Colonic mucosa (tissue), 4 donors: ENCODE data around the gene PEX3. TPM values are rescaled to one million over a fixed set of nuclear protein-coding genes. Genes with fewer than 3 reads are reported as not detected.
"Not testable (repeated sequence)": the region's sequence is repeated elsewhere in the genome, so short reads cannot be mapped to it uniquely, and the experiment has no call there.

Experiments
- DNase-seq: peaks from one replicate; pipeline ENCODE4 v3.0.0-alpha.2; 2020
- H3K27ac ChIP-seq: fragments of 200-600 bp; one replicate; pipeline ENCODE4 v1.8.0; 2021
- H3K27me3 ChIP-seq: fragments of 200-600 bp; one replicate; pipeline ENCODE4 v1.8.0; 2021
- H3K36me3 ChIP-seq: fragments of 200-600 bp; one replicate; pipeline ENCODE4 v1.8.0; 2021
- H3K4me1 ChIP-seq: fragments of 200-600 bp; one replicate; pipeline ENCODE4 v1.8.0; 2021; ENCODE audit warnings: mild to moderate bottlenecking
- H3K4me3 ChIP-seq: fragments of 200-600 bp; one replicate; pipeline ENCODE4 v1.8.0; 2021
- H3K9ac ChIP-seq, 2 donors: one replicate each; pipeline ENCODE4 v1.7.0; 2013; ENCODE audit warnings: control low read depth in 2 of 2, low read depth in 2 of 2, low read length in 2 of 2
- H3K9me3 ChIP-seq: fragments of 200-600 bp; one replicate; pipeline ENCODE4 v1.8.0; 2021
- CTCF ChIP-seq: fragments of 200-600 bp; IDR thresholded peaks from one replicate; pipeline ENCODE4 v1.8.0; 2022; ENCODE audit warnings: antibody characterized with exemption, mild to moderate bottlenecking
- intact Hi-C: fragments of 100-400 bp; cut with DNase I; formaldehyde crosslinking; loops from one replicate; pipeline ENCODE4 v1.14.1; 2022
- total RNA-seq, 2 donors: library from RNA; stranded (reverse); fragmentation: NEBNext Ultra II Directional in 1 of 2; extraction: Animal tissue kit (Norgen Biotek cat#: 25700) in 1 of 2; gene quantifications; one replicate each; pipeline ENCODE4 v1.2.1, GENCODE V29; 2021
- donor health status: healthy.
- donor health status: DM: no; HTN: no; CAD: no.
- donor health status: DM: no; HTN: no; CAD: no.

Gene PEX3
- total RNA-seq, 2 donors from 2014 or later = 9.1 to 11.1 TPM

DNA sequence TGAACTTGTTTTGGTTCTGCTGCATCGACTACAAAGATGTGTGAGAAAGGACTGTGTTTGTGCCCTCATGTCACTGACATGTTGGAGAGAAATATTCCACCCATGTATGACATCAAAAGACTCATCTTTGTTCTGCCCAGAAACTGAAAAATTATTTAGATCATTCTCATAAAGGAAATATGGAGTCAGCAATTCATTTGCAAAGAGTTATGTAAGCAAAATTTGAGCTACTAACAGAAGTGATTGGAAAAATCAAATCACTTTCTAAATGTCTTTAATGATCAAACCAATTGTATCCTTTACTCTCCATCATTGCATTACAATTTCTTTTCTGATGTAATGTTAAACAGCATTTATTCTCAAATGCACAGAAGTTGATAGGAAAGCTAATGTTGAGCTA, 19.4 kb upstream of the PEX3 start:
- no peak for TF ChIP-seq CTCF
- Histone ChIP-seq H3K9ac (no peak overlapping the region), H3K27me3 (no peaks in the 10 kb centered on the region), H3K9me3 (no peaks in the 10 kb centered on the region), H3K4me1 (no peaks in the 10 kb centered on the region), H3K4me3 (no peak overlapping the region), H3K36me3 (no peaks in the 10 kb centered on the region), H3K27ac (no peak overlapping the region)
- intact Hi-C loops = no loop called here
- no peak for DNase-seq

GRCh38 chr6:143432588-143432987, 18.0 kb upstream of the PEX3 start:
- TF ChIP-seq CTCF = no peak
- Histone ChIP-seq H3K4me1 (no peaks in the 10 kb centered on the region), H3K9ac (no peak overlapping the region), H3K4me3 (no peak overlapping the region), H3K36me3 (no peaks in the 10 kb centered on the region), H3K9me3 (no peaks in the 10 kb centered on the region), H3K27me3 (no peaks in the 10 kb centered on the region), H3K27ac (no peak overlapping the region)
- no peak for DNase-seq
- intact Hi-C loops = no loop called here

- no peaks in the 10 kb centered on the region for H3K4me1 ChIP-seq
- H3K9ac ChIP-seq = no peak overlapping the region
Measured at GRCh38 chr6:143441010-143441409, 9.6 kb upstream of the PEX3 start.

GRCh38 chr6:143441680-143442545, 8.7 kb upstream of the PEX3 start:
- DNase-seq = no peak
- Histone ChIP-seq H3K27ac (no peak overlapping the region), H3K9ac (no peak overlapping the region), H3K9me3 (no peaks in the 10 kb centered on the region), H3K36me3 (no peaks in the 10 kb centered on the region), H3K27me3 (no peaks in the 10 kb centered on the region), H3K4me1 (no peaks in the 10 kb centered on the region), H3K4me3 (no peak overlapping the region)
- no peak for TF ChIP-seq CTCF
- intact Hi-C loops = no loop called here

More at GRCh38 chr6:143441010-143441409, 9.6 kb upstream of the PEX3 start:
- intact Hi-C loops = no loop called here
- Histone ChIP-seq H3K9me3 (no peaks in the 10 kb centered on the region), H3K36me3 (no peaks in the 10 kb centered on the region), H3K27me3 (no peaks in the 10 kb centered on the region), H3K4me3 (no peak overlapping the region), H3K27ac (no peak overlapping the region)
- TF ChIP-seq CTCF = no peak
- DNase-seq = no peak

DNA sequence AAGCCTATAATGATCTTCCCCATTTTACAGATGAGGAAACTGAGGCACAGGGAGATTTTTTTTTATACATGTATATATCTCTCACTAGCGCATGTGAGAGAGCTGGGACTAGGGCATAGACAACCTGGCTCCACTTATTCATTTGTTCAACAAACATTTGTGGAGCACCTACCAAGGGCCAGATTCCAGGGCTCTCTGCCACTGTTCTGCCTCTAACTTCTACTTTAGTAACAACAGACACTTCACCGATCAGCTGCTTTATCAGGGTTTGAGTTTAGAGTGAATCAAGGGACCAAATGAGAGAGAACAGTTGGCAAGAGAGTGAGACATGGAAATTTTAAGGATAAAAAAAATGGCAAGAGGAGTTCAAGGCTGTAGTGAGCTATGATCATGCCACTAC, 7.5 kb upstream of the PEX3 start:
- H3K27me3 ChIP-seq = no peaks in the 10 kb centered on the region
- intact Hi-C loops = no loop called here
- H3K27ac ChIP-seq = no peak overlapping the region
- H3K9ac ChIP-seq = no peak overlapping the region
- no peak overlapping the region for H3K4me3 ChIP-seq
- no peaks in the 10 kb centered on the region for H3K9me3 ChIP-seq
- no peaks in the 10 kb centered on the region for H3K4me1 ChIP-seq
- H3K36me3 ChIP-seq = no peaks in the 10 kb centered on the region
- DNase-seq = no peak
- TF ChIP-seq CTCF = no peak

DNA sequence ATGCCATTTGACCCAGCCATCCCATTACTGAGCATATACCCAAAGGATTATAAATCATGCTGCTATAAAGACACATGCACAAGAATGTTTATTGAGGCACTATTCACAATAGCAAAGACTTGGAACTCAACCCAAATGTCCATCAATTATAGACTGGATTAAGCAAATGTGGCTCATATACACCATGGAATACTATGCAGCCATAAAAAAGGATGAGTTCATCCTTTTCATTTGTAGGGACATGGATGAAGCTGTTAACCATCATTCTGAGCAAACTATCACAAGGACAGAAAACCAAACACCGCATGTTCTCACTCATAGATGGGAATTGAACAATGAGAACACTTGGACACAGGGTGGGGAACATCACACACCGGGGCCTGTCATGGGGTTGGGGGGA, 2.7 kb upstream of the PEX3 start:
- H3K9ac ChIP-seq, H3K36me3 ChIP-seq, DNase-seq, H3K4me1 ChIP-seq, H3K27ac ChIP-seq, intact Hi-C loops, H3K4me3 ChIP-seq, H3K9me3 ChIP-seq, H3K27me3 ChIP-seq: not testable (repeated sequence)
